GM12891 (cell line): Measurements from ENCODE around the gene EPHA10.

Experiments used
- POLR2A ChIP-seq: IDR thresholded peaks from 2 replicates; pipeline ENCODE4 v1.6.1; 2011; ENCODE audit warnings: low read depth, low read length, control low read depth
- POLR2AphosphoS5 ChIP-seq: IDR thresholded peaks from 2 replicates; pipeline ENCODE4 v1.6.1; 2011; ENCODE audit warnings: low read depth, low read length, control low read depth
- SPI1 ChIP-seq: IDR thresholded peaks from 2 replicates; pipeline ENCODE4 v1.6.1; 2011; ENCODE audit warnings: low read depth, low read length, control low read depth
- TAF1 ChIP-seq: IDR thresholded peaks from 2 replicates; pipeline ENCODE4 v1.6.1; 2011; ENCODE audit warnings: low read depth, low read length, control low read depth

DNA sequence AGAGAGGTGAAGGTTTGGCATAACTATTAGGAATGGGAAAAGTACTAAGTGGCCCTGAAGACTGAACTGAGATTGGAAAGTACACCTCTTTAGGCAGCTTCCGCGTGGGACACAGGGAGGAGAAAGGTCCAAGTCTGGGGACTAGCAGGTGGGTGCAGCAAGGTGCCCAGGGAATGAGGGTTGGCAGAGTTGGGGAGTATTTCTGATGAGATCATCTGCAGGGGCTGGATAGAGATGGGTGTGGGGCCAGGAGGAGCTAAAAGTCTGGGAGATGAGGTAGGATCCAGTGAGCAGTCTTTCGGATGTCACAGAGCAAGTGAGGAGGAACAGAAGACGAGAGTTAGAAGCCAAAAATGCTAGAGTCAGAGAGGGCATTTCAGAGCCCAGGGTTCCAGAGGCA lies 36.5 kb downstream of the EPHA10 start:
- TF ChIP-seq POLR2A (no peak), TAF1 (no peak), SPI1 (no peak), POLR2AphosphoS5 (no peak)
